Fibroblast of lung (primary cell): ENCODE results near the gene CLEC16A. TPM values are rescaled to one million over a fixed set of nuclear protein-coding genes. Genes with fewer than 3 reads are reported as not detected.
"Not testable (repeated sequence)": the region's sequence is repeated elsewhere in the genome, so short reads cannot be mapped to it uniquely, and the experiment has no call there.

ENCODE experiments used
- DNase-seq, 2 donors: peaks; one replicate each; pipeline versions ENCODE4 v3.0.0 to v3.0.0-alpha.2; 2010; ENCODE audit warnings: low read depth in 2 of 2
- H2AFZ ChIP-seq: 2 replicates; pipeline ENCODE4 v1.5.1; 2012; ENCODE audit warnings: low read length, control low read depth, inconsistent platforms
- H3K27ac ChIP-seq: 2 replicates; pipeline ENCODE4 v1.5.1; 2011; ENCODE audit warnings: low read length, control low read depth; ENCODE audit not compliant: insufficient read depth
- H3K27me3 ChIP-seq: 2 replicates; pipeline ENCODE4 v1.5.1; 2011; ENCODE audit warnings: mild to moderate bottlenecking, low read length; ENCODE audit not compliant: control insufficient read depth, insufficient read depth
- H3K36me3 ChIP-seq: 2 replicates; pipeline ENCODE4 v1.5.1; 2011; ENCODE audit warnings: low read length; ENCODE audit not compliant: control insufficient read depth, insufficient read depth
- H3K4me1 ChIP-seq: 2 replicates; pipeline ENCODE4 v1.5.1; 2011; ENCODE audit warnings: low read length; ENCODE audit not compliant: control insufficient read depth, insufficient read depth; ENCODE audit errors: extremely low read depth
- H3K4me2 ChIP-seq: 2 replicates; pipeline ENCODE4 v1.5.1; 2011; ENCODE audit warnings: low read length, control low read depth; ENCODE audit not compliant: insufficient read depth; ENCODE audit errors: extremely low read depth
- H3K4me3 ChIP-seq, 4 experiments: fragments of 200-600 bp in 1 of 4; sonication (generic) in 1 of 4; replicated peaks in 1 of 4; 2 replicates each; pipeline ENCODE4 v1.5.1; 2011 to 2016; ENCODE audit warnings: low read length in 4 of 4, low read depth in 3 of 4, mild to moderate bottlenecking in 3 of 4, control low read depth in 2 of 4, inconsistent platforms in 1 of 4, mixed read lengths in 1 of 4; ENCODE audit not compliant: insufficient read depth in 1 of 4; ENCODE audit errors: control extremely low read depth in 1 of 4
- H3K79me2 ChIP-seq: 2 replicates; pipeline ENCODE4 v1.5.1; 2012; ENCODE audit warnings: mild to moderate bottlenecking, low read length, inconsistent platforms; ENCODE audit not compliant: control insufficient read depth, insufficient read depth
- H3K9ac ChIP-seq: 2 replicates; pipeline ENCODE4 v1.5.1; 2011; ENCODE audit warnings: mild to moderate bottlenecking, low read length, control low read depth; ENCODE audit not compliant: insufficient read depth
- H3K9me3 ChIP-seq: 2 replicates; pipeline ENCODE4 v1.5.1; 2012; ENCODE audit warnings: low read depth, low read length; ENCODE audit not compliant: control insufficient read depth, insufficient read depth
- H4K20me1 ChIP-seq: 2 replicates; pipeline ENCODE4 v1.5.1; 2011; ENCODE audit warnings: low read length; ENCODE audit not compliant: control insufficient read depth, insufficient read depth; ENCODE audit errors: extremely low read depth
- CTCF ChIP-seq, 2 donors: IDR thresholded peaks in 1 of 2; conservative IDR thresholded peaks in 1 of 2; 1 replicate in 1 of 2; 2 replicates in 1 of 2; pipeline ENCODE4 v1.5.1; 2011 to 2012; ENCODE audit warnings: low read length in 2 of 2, control low read depth in 1 of 2, inconsistent platforms in 1 of 2, low read depth in 1 of 2, mild to moderate bottlenecking in 1 of 2
- EZH2 ChIP-seq: IDR thresholded peaks from 2 replicates; pipeline ENCODE4 v1.5.1; 2012; ENCODE audit warnings: low read length, control low read depth, mild to moderate bottlenecking; ENCODE audit errors: missing control alignments
- polyA plus RNA-seq, 2 donors: library from polyadenylated mRNA; depleted of rRNA in 1 of 2; stranded (reverse) in 1 of 2; unstranded in 1 of 2; fragments of >200 nt; gene quantifications; 2 replicates each; pipeline ENCODE4 v1.2.1, GENCODE V29; 2011 to 2012; ENCODE audit warnings: missing spikeins in 1 of 2
- total RNA-seq: library from RNA; depleted of rRNA; stranded (reverse); fragments of >200 nt; gene quantifications from 2 replicates; pipeline ENCODE4 v1.2.1, GENCODE V29; 2014

The CLEC16A gene
- total and polyA plus RNA-seq, 2 donors (not counting 1 experiment from before 2014, with no cell fraction given): 9.1 to 22.0 TPM

GRCh38 chr16:11218604-11218962 lies 274.2 kb downstream of the CLEC16A start:
- Histone ChIP-seq H3K4me2 (no peak overlapping the region), H3K36me3 (no peaks in the 10 kb centered on the region)

GRCh38 chr16:11219178-11219577 lies 274.8 kb downstream of the CLEC16A start:
- H3K79me2 ChIP-seq: no peaks in the 10 kb centered on the region
- TF ChIP-seq CTCF (conservative IDR thresholded peaks at IDR 0.05 in 1 of 2, IDR thresholded peaks at IDR 0.05 in 1 of 2; ENCODE audit: low read depth in 1 of 2, low read length in 2 of 2): no peak
- no peak for TF ChIP-seq EZH2
- H2AFZ ChIP-seq: no peak overlapping the region
- peak in 1 of 2 donors; percentile 56 for DNase-seq
- no peak overlapping the region for H3K4me3 ChIP-seq
- no peaks in the 10 kb centered on the region for H3K9me3 ChIP-seq
- no peaks in the 10 kb centered on the region for H3K36me3 ChIP-seq
- H3K9ac ChIP-seq: no peak overlapping the region
- no peak overlapping the region for H3K27ac ChIP-seq
- no peaks in the 10 kb centered on the region for H3K27me3 ChIP-seq
- no peaks in the 10 kb centered on the region for H4K20me1 ChIP-seq
- H3K4me2 ChIP-seq: no peak overlapping the region
- peaks cover under 1% of the 10 kb centered on the region for H3K4me1 ChIP-seq

More at GRCh38 chr16:11218604-11218962, 274.2 kb downstream of the CLEC16A start:
- H3K9ac ChIP-seq: no peak overlapping the region
- H2AFZ ChIP-seq: no peak overlapping the region
- no peak overlapping the region for H3K4me3 ChIP-seq
- H3K27ac ChIP-seq: no peak overlapping the region
- H3K27me3 ChIP-seq: no peaks in the 10 kb centered on the region
- H3K79me2 ChIP-seq: no peaks in the 10 kb centered on the region
- no peaks in the 10 kb centered on the region for H3K9me3 ChIP-seq
- peak; percentile 58 to 66 for TF ChIP-seq CTCF (conservative IDR thresholded peaks at IDR 0.05 in 1 of 2, IDR thresholded peaks at IDR 0.05 in 1 of 2; ENCODE audit: low read depth in 1 of 2, low read length in 2 of 2)
- no peak for TF ChIP-seq EZH2
- DNase-seq: no peak
- H3K4me1 ChIP-seq: no peaks in the 10 kb centered on the region
- no peaks in the 10 kb centered on the region for H4K20me1 ChIP-seq

- not testable (repeated sequence) for H3K27me3 ChIP-seq, H3K36me3 ChIP-seq, H2AFZ ChIP-seq, H3K9ac ChIP-seq, H3K4me1 ChIP-seq, H3K27ac ChIP-seq, H3K4me2 ChIP-seq, H4K20me1 ChIP-seq, H3K9me3 ChIP-seq, DNase-seq, H3K4me3 ChIP-seq, H3K79me2 ChIP-seq
These were observed 276.1 kb downstream of the CLEC16A start for GRCh38 chr16:11220507-11220906.
